HEK293 (cell line): ENCODE measurements around the gene ZPLD1.

Experiments
- KLF16 ChIP-seq: fragments of 450-650 bp; formaldehyde crosslinking; IDR thresholded peaks from 2 replicates; pipeline ENCODE4 v1.5.1; 2017; ENCODE audit warnings: missing biosample characterization, missing genetic modification characterization
- ZBTB17 ChIP-seq: fragments of 450-650 bp; formaldehyde crosslinking; IDR thresholded peaks from 2 replicates; pipeline ENCODE4 v1.5.1; 2016; ENCODE audit warnings: missing biosample characterization, missing genetic modification characterization
- ZNF521 ChIP-seq: fragments of 450-650 bp; formaldehyde crosslinking; IDR thresholded peaks from 2 replicates; pipeline ENCODE4 v1.5.1; 2017; ENCODE audit warnings: missing biosample characterization, mild to moderate bottlenecking, missing genetic modification characterization
- ZNF558 ChIP-seq: fragments of 450-650 bp; formaldehyde crosslinking; IDR thresholded peaks from 2 replicates; pipeline ENCODE4 v1.5.1; 2016; ENCODE audit warnings: missing biosample characterization, missing genetic modification characterization
- ZSCAN16 ChIP-seq: fragments of 450-650 bp; formaldehyde crosslinking; IDR thresholded peaks from 2 replicates; pipeline ENCODE4 v1.5.1; 2016; ENCODE audit warnings: missing biosample characterization, missing genetic modification characterization
- TF ChIP-seq, protein P1 (sequence below): fragments of 450-650 bp; formaldehyde crosslinking; IDR thresholded peaks from 2 replicates; pipeline ENCODE4 v1.5.1; 2016; ENCODE audit warnings: missing biosample characterization, missing genetic modification characterization
- TF ChIP-seq, protein P2 (sequence below): sonication (generic); formaldehyde crosslinking; IDR thresholded peaks from 2 replicates; pipeline ENCODE4 v1.8.1; 2022; ENCODE audit warnings: mild to moderate bottlenecking, moderate library complexity, missing genetic modification reagents

DNA sequence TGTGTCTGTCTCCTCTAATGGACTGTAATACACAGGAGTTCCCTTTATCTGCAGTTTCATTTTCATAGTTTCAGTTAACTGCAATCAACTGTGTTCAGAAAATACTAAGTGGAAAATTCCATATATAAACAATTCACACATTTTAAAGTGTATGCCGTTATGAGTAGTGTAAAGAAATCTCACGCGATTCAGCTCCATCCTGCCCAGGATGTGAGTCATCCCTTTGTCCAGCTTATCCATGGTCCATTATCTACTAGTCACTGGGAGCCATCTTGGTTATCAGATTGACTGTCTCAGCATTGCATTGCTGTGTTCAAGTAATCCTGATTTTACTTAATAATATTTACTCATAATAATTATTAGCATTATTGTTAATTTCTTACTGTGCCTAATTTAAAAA is 14.5 kb downstream of the ZPLD1 start:
- TF ChIP-seq ZNF521 (tag by site-specific recombination) (no peak), KLF16 (tag by site-specific recombination) (no peak), ZNF558 (no peak), ZBTB17 (tag by site-specific recombination) (no peak), ZSCAN16 (tag by site-specific recombination) (no peak)
- TF ChIP-seq, protein P1, sequence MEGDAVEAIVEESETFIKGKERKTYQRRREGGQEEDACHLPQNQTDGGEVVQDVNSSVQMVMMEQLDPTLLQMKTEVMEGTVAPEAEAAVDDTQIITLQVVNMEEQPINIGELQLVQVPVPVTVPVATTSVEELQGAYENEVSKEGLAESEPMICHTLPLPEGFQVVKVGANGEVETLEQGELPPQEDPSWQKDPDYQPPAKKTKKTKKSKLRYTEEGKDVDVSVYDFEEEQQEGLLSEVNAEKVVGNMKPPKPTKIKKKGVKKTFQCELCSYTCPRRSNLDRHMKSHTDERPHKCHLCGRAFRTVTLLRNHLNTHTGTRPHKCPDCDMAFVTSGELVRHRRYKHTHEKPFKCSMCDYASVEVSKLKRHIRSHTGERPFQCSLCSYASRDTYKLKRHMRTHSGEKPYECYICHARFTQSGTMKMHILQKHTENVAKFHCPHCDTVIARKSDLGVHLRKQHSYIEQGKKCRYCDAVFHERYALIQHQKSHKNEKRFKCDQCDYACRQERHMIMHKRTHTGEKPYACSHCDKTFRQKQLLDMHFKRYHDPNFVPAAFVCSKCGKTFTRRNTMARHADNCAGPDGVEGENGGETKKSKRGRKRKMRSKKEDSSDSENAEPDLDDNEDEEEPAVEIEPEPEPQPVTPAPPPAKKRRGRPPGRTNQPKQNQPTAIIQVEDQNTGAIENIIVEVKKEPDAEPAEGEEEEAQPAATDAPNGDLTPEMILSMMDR, result no peak
- TF ChIP-seq, protein P2, sequence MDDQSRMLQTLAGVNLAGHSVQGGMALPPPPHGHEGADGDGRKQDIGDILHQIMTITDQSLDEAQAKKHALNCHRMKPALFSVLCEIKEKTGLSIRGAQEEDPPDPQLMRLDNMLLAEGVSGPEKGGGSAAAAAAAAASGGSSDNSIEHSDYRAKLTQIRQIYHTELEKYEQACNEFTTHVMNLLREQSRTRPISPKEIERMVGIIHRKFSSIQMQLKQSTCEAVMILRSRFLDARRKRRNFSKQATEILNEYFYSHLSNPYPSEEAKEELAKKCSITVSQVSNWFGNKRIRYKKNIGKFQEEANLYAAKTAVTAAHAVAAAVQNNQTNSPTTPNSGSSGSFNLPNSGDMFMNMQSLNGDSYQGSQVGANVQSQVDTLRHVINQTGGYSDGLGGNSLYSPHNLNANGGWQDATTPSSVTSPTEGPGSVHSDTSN (CRISPR knock-in tag), result no peak
